ENCODE measurements around the gene NQO2. TPM values are rescaled to one million over a fixed set of nuclear protein-coding genes. Genes with fewer than 3 reads are reported as not detected.

Gene NQO2
- total and polyA plus RNA-seq, 2 of the 13 experiments (the other 11 are each of a cell fraction or from before 2014, with no cell fraction given): 32.2 to 56.5 TPM

GRCh38 chr6:3001773-3002293 is 2.1 kb downstream of the NQO2 start (continued):
- no peak for TF ChIP-seq AKAP8 (CRISPR knock-in tag; IDR thresholded peaks at IDR 0.05)
- TF ChIP-seq ZNF274 (CRISPR knock-in tag; IDR thresholded peaks at IDR 0.05): no peak
- no peak for TF ChIP-seq KLF9 (CRISPR knock-in tag; IDR thresholded peaks at IDR 0.05; ENCODE audit: low read depth)
- no peak for TF ChIP-seq ZBTB40 (IDR thresholded peaks at IDR 0.05)
- TF ChIP-seq ZBTB40 (CRISPR knock-in tag; IDR thresholded peaks at IDR 0.05): no peak
- TF ChIP-seq KLF12 (CRISPR knock-in tag; IDR thresholded peaks at IDR 0.05; ENCODE audit: borderline replicate concordance): no peak
- TF ChIP-seq, protein P1, sequence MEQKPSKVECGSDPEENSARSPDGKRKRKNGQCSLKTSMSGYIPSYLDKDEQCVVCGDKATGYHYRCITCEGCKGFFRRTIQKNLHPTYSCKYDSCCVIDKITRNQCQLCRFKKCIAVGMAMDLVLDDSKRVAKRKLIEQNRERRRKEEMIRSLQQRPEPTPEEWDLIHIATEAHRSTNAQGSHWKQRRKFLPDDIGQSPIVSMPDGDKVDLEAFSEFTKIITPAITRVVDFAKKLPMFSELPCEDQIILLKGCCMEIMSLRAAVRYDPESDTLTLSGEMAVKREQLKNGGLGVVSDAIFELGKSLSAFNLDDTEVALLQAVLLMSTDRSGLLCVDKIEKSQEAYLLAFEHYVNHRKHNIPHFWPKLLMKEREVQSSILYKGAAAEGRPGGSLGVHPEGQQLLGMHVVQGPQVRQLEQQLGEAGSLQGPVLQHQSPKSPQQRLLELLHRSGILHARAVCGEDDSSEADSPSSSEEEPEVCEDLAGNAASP (CRISPR knock-in tag; IDR thresholded peaks at IDR 0.05; ENCODE audit: borderline replicate concordance): peak; percentile 53; the same call in 1 of the 2 replicates
- TF ChIP-seq ZNF143 (CRISPR knock-in tag; IDR thresholded peaks at IDR 0.05): no peak
- no peak for TF ChIP-seq ZNF329 (CRISPR knock-in tag; IDR thresholded peaks at IDR 0.05; ENCODE audit: low read depth)
- no peak for TF ChIP-seq ZNF703 (CRISPR knock-in tag; IDR thresholded peaks at IDR 0.05; ENCODE audit: borderline replicate concordance)
- TF ChIP-seq ZSCAN29 (CRISPR knock-in tag; conservative IDR thresholded peaks at IDR 0.05): no peak
- no peak for TF ChIP-seq PCBP2 (optimal IDR thresholded peaks at IDR 0.05; ENCODE audit: low read depth, low read length, poor library complexity, severe bottlenecking)
- no peak for TF ChIP-seq HNRNPUL1 (IDR thresholded peaks at IDR 0.05; ENCODE audit: low read depth, low read length)
- TF ChIP-seq FOXJ3 (CRISPR knock-in tag; IDR thresholded peaks at IDR 0.05; ENCODE audit: borderline replicate concordance): no peak
- TF ChIP-seq ZNF713 (CRISPR knock-in tag; IDR thresholded peaks at IDR 0.05): no peak
- TF ChIP-seq HNRNPLL (IDR thresholded peaks at IDR 0.05; ENCODE audit: low read depth, low read length, poor library complexity, severe bottlenecking): no peak
- no peak for TF ChIP-seq TBX3 (IDR thresholded peaks at IDR 0.05; ENCODE audit: borderline replicate concordance)
- no peak for TF ChIP-seq ZNF30 (CRISPR knock-in tag; IDR thresholded peaks at IDR 0.05)
- no peak for TF ChIP-seq ZKSCAN1 (IDR thresholded peaks at IDR 0.05; ENCODE audit: low read length)
